ENCODE measurements around the gene KRTAP3-2. TPM values are rescaled to one million over a fixed set of nuclear protein-coding genes. Genes with fewer than 3 reads are reported as not detected.

KRTAP3-2 gene
- total RNA-seq, 2 experiments from 2014 or later = not detected

GRCh38 chr17:40956401-40957254 is 43.1 kb downstream of the KRTAP3-2 start:
- POLR2A ChIA-PET = interaction anchor here (0.7 kb wide), 1 partner anchor 100 kb away, joined by 3 read pairs; no protein-coding TSS in a partner anchor

GRCh38 chr17:40953881-40954280 is 45.8 kb downstream of the KRTAP3-2 start:
- no peaks in the 10 kb centered on the region for H3K4me1 ChIP-seq (ENCODE audit: insufficient read depth, low read length, poor library complexity, severe bottlenecking)
- no peaks in the 10 kb centered on the region for H3K79me2 ChIP-seq (ENCODE audit: insufficient read depth, low read depth, low read length)
- ChIA-PET CTCF (ENCODE audit: unreplicated experiment) (no interaction called here), POLR2A (interaction anchor here (0.6 to 0.7 kb wide), 3 partner anchors 17 to 669 kb away, joined by 3 to 9 read pairs (median 3); no protein-coding TSS in a partner anchor)
- DNase-seq (ENCODE audit: low spot score) = no peak
- no peak overlapping the region for H2AFZ ChIP-seq (ENCODE audit: low read length)
- intact Hi-C loops (cut with micrococcal nuclease; ENCODE audit: unreplicated experiment) = no loop called here
- H3K4me3 ChIP-seq (ENCODE audit: low read depth, low read length, poor library complexity, severe bottlenecking) = no peak overlapping the region
- no peaks in the 10 kb centered on the region for H3K9me3 ChIP-seq (ENCODE audit: low read length)
- H3K27ac ChIP-seq (ENCODE audit: low read depth, low read length, poor library complexity, severe bottlenecking) = no peak overlapping the region
- H4K20me1 ChIP-seq (ENCODE audit: insufficient read depth, low read length) = no peaks in the 10 kb centered on the region
- no peaks in the 10 kb centered on the region for H3K9me2 ChIP-seq (ENCODE audit: insufficient read depth, low read length)
- BruUV-seq (replicated peaks) = no TSS peak
- TF ChIP-seq CTCF (conservative IDR thresholded peaks at IDR 0.05; ENCODE audit: low read length) (no peak), EZH2phosphoT487 (IDR thresholded peaks at IDR 0.05; ENCODE audit: borderline replicate concordance, low read depth, low read length) (no peak)
- H3K36me3 ChIP-seq (ENCODE audit: insufficient read depth, low read length) = no peaks in the 10 kb centered on the region
- H3K4me2 ChIP-seq (ENCODE audit: low read length) = no peak overlapping the region

More at GRCh38 chr17:40956401-40957254, 43.1 kb downstream of the KRTAP3-2 start:
- DNase-seq (ENCODE audit: low spot score) = no peak
- no peak for TF ChIP-seq EZH2phosphoT487 (IDR thresholded peaks at IDR 0.05; ENCODE audit: borderline replicate concordance, low read depth, low read length)
- no peak for TF ChIP-seq CTCF (conservative IDR thresholded peaks at IDR 0.05; ENCODE audit: low read length)
- no peaks in the 10 kb centered on the region for H3K4me1 ChIP-seq (ENCODE audit: insufficient read depth, low read length, poor library complexity, severe bottlenecking)
- no peak overlapping the region for H3K4me2 ChIP-seq (ENCODE audit: low read length)
- intact Hi-C loops (cut with micrococcal nuclease; ENCODE audit: unreplicated experiment) = no loop called here
- no peaks in the 10 kb centered on the region for H3K9me3 ChIP-seq (ENCODE audit: low read length)
- no peak overlapping the region for H2AFZ ChIP-seq (ENCODE audit: low read length)
- H3K9me2 ChIP-seq (ENCODE audit: insufficient read depth, low read length) = no peaks in the 10 kb centered on the region
- H3K36me3 ChIP-seq (ENCODE audit: insufficient read depth, low read length) = no peaks in the 10 kb centered on the region
- CTCF ChIA-PET (ENCODE audit: unreplicated experiment) = no interaction called here
- H4K20me1 ChIP-seq (ENCODE audit: insufficient read depth, low read length) = no peaks in the 10 kb centered on the region
- no peak overlapping the region for H3K4me3 ChIP-seq (ENCODE audit: low read depth, low read length, poor library complexity, severe bottlenecking)
- H3K27ac ChIP-seq (ENCODE audit: low read depth, low read length, poor library complexity, severe bottlenecking) = no peak overlapping the region
- BruUV-seq (replicated peaks) = no TSS peak
- no peaks in the 10 kb centered on the region for H3K79me2 ChIP-seq (ENCODE audit: insufficient read depth, low read depth, low read length)

- no peak overlapping the region for H2AFZ ChIP-seq (ENCODE audit: low read length)
- ChIA-PET CTCF (ENCODE audit: unreplicated experiment) (no interaction called here), POLR2A (no interaction called here)
- intact Hi-C loops (cut with micrococcal nuclease; ENCODE audit: unreplicated experiment) = no loop called here
- no peak for TF ChIP-seq CTCF (conservative IDR thresholded peaks at IDR 0.05; ENCODE audit: low read length)
- no peak for TF ChIP-seq EZH2phosphoT487 (IDR thresholded peaks at IDR 0.05; ENCODE audit: borderline replicate concordance, low read depth, low read length)
- no peak overlapping the region for H3K27ac ChIP-seq (ENCODE audit: low read depth, low read length, poor library complexity, severe bottlenecking)
- no peaks in the 10 kb centered on the region for H3K9me2 ChIP-seq (ENCODE audit: insufficient read depth, low read length)
- H3K36me3 ChIP-seq (ENCODE audit: insufficient read depth, low read length) = no peaks in the 10 kb centered on the region
- no peaks in the 10 kb centered on the region for H3K4me1 ChIP-seq (ENCODE audit: insufficient read depth, low read length, poor library complexity, severe bottlenecking)
- H3K4me3 ChIP-seq (ENCODE audit: low read depth, low read length, poor library complexity, severe bottlenecking) = no peak overlapping the region
- DNase-seq (ENCODE audit: low spot score) = no peak
- no peaks in the 10 kb centered on the region for H3K79me2 ChIP-seq (ENCODE audit: insufficient read depth, low read depth, low read length)
- no peaks in the 10 kb centered on the region for H4K20me1 ChIP-seq (ENCODE audit: insufficient read depth, low read length)
- H3K9me3 ChIP-seq (ENCODE audit: low read length) = no peaks in the 10 kb centered on the region
- no peak overlapping the region for H3K4me2 ChIP-seq (ENCODE audit: low read length)
- BruUV-seq (replicated peaks) = no TSS peak
Measured at GRCh38 chr17:40952661-40953060, 47.0 kb downstream of the KRTAP3-2 start.

Data from OCI-LY7 (cell line).